Measurements from ENCODE around the gene CCDC85C. TPM values are rescaled to one million over a fixed set of nuclear protein-coding genes. Genes with fewer than 3 reads are reported as not detected.

CCDC85C gene
- total RNA-seq, 1 donor from 2014 or later: 49.1 TPM

GRCh38 chr14:99524091-99524661, 79.8 kb downstream of the CCDC85C start:
- H3K4me3 Mint-ChIP-seq: peak overlapping the region; percentile 44
- H3K9me3 Mint-ChIP-seq: no peaks in the 10 kb centered on the region
- H3K4me1 Mint-ChIP-seq (ENCODE audit: unreplicated experiment): peaks cover 41% of the 10 kb centered on the region
- H3K27ac Mint-ChIP-seq: peak overlapping the region; percentile 86
- H3K27me3 Mint-ChIP-seq: no peaks in the 10 kb centered on the region
- no peak for DNase-seq (ENCODE audit: extremely low spot score, unreplicated experiment)
- TF ChIP-seq, protein P1, sequence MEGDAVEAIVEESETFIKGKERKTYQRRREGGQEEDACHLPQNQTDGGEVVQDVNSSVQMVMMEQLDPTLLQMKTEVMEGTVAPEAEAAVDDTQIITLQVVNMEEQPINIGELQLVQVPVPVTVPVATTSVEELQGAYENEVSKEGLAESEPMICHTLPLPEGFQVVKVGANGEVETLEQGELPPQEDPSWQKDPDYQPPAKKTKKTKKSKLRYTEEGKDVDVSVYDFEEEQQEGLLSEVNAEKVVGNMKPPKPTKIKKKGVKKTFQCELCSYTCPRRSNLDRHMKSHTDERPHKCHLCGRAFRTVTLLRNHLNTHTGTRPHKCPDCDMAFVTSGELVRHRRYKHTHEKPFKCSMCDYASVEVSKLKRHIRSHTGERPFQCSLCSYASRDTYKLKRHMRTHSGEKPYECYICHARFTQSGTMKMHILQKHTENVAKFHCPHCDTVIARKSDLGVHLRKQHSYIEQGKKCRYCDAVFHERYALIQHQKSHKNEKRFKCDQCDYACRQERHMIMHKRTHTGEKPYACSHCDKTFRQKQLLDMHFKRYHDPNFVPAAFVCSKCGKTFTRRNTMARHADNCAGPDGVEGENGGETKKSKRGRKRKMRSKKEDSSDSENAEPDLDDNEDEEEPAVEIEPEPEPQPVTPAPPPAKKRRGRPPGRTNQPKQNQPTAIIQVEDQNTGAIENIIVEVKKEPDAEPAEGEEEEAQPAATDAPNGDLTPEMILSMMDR (conservative IDR thresholded peaks at IDR 0.05): no peak
- H3K36me3 Mint-ChIP-seq: no peaks in the 10 kb centered on the region

DNA sequence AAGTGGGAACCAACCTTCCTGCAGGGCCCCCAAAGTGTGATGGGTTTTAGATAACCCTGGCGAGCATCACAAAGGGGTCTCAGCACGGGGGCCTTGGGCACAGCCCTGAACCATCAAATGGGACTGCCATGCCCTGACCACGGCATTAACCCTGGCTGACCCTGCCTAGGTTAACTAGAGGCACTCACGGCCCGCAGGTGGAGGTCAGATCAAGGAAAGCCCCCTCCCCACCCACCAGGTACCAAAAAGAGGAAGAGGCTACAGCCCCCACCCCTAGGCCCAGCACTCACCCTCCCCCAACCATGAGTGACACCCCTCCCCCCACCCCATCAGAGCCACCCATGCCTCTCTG, 80.3 kb downstream of the CCDC85C start:
- TF ChIP-seq, protein P1 (conservative IDR thresholded peaks at IDR 0.05): no peak
- Mint-ChIP-seq H3K4me1 (ENCODE audit: unreplicated experiment) (peaks cover 38% of the 10 kb centered on the region), H3K36me3 (no peaks in the 10 kb centered on the region), H3K27ac (peak overlapping the region; percentile 86), H3K9me3 (no peaks in the 10 kb centered on the region), H3K27me3 (no peaks in the 10 kb centered on the region), H3K4me3 (no peak overlapping the region)
- DNase-seq (ENCODE audit: extremely low spot score, unreplicated experiment): no peak

DNA sequence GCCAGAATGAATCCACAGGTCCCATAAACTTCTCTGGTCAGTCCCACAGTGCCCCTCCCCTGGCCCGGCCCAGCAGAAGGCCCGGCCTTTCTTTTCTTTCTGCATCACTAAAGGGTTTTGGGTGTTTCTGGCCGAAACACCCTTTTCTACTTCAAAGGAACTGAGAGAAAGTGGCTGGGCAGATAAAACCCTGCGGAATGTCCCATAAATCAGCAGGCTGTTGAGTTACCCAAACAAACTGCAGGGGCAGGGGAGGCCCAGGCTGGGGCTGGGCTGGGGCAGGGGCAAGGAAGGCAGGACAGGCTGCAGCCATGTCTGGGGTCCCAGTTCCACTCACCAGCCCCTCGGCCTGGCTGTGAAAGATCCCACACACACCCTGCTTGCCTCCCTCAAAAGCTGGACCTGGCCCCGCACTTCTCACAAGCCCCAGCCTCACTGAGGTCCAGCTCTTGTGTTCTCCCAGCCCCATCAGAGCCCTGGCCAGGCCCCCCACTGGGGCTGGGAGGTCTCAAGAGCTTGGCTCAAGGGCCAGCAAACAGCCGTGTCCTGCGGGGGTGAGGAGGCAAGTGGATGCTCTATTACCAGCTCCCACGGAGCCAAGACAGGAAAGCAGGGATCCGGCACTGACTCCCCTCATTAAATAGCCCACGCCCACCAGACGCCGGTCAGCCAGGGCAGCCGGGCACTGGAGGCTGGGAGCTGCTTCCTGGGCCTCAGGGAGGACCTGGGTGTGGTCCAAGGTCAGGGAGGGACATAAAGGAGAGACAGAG, 80.9 kb downstream of the CCDC85C start:
- TF ChIP-seq, protein P1 (conservative IDR thresholded peaks at IDR 0.05): no peak
- peak overlapping the region; percentile 72 for H3K4me3 Mint-ChIP-seq
- no peaks in the 10 kb centered on the region for H3K9me3 Mint-ChIP-seq
- peaks cover 35% of the 10 kb centered on the region for H3K4me1 Mint-ChIP-seq (ENCODE audit: unreplicated experiment)
- DNase-seq (ENCODE audit: extremely low spot score, unreplicated experiment): no peak
- peak overlapping the region; percentile 86 for H3K27ac Mint-ChIP-seq
- no peaks in the 10 kb centered on the region for H3K27me3 Mint-ChIP-seq
- H3K36me3 Mint-ChIP-seq: no peaks in the 10 kb centered on the region

DNA sequence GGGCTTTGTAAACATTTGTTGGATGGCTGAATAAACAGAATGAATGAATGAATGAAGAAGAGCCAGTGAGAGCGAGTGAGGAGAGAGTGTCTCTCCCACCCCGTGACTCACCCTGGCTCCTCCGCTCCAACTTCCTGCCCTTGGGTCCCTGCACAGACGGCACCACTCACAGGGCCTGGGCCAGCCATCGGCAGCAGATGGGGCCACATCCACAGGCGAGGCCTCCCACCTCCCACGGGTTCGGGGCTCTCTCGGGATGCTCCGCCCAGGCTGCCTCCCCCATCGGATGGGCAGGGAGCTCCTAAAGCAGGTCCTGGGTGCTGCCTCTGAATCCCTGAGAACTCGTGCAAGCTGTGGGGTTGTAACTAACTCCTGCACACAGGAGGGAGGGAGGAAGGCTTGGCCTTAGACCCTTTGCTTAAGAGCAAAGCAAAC, 81.5 kb downstream of the CCDC85C start:
- TF ChIP-seq, protein P1 (conservative IDR thresholded peaks at IDR 0.05): no peak
- Mint-ChIP-seq H3K4me1 (ENCODE audit: unreplicated experiment) (peaks cover 35% of the 10 kb centered on the region), H3K27me3 (no peaks in the 10 kb centered on the region), H3K27ac (peak overlapping the region; percentile 86), H3K36me3 (no peaks in the 10 kb centered on the region), H3K4me3 (peak overlapping the region; percentile 72), H3K9me3 (no peaks in the 10 kb centered on the region)
- DNase-seq (ENCODE audit: extremely low spot score, unreplicated experiment): no peak

DNA sequence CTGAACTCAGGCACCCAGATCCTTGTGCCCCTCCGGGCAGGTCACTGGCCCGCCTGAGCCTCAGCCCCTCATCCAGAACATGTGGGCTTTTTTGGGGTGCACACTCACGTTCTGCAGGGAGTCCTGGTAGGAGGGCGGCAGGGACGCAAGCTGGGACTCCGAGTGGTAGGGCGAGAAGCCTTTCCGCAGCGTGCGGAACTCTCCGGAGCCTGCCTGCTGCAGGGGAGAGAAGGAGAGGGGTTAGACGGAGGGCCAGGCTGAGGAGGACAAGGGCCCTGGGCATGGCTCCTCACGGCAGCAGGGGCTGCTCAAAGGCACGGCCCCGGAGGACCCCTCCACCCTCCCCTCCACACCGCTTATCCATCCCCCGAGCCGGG, 82.0 kb downstream of the CCDC85C start:
- H3K27ac Mint-ChIP-seq: peak overlapping the region; percentile 86
- H3K4me3 Mint-ChIP-seq: no peak overlapping the region

More for the DNA sequence above, 82.0 kb downstream of the CCDC85C start:
- Mint-ChIP-seq H3K9me3 (no peaks in the 10 kb centered on the region), H3K4me1 (ENCODE audit: unreplicated experiment) (peaks cover 35% of the 10 kb centered on the region), H3K27me3 (no peaks in the 10 kb centered on the region), H3K36me3 (no peaks in the 10 kb centered on the region)
- no peak for DNase-seq (ENCODE audit: extremely low spot score, unreplicated experiment)
- TF ChIP-seq, protein P1 (conservative IDR thresholded peaks at IDR 0.05): no peak

Measured in type B pancreatic cell (in vitro differentiated cells).